ENCODE data around the gene DENND1C.
A peak's percentile ranks its signal among the peaks of the same experiment; 100 is the strongest.

DENND1C gene

GRCh38 chr19:6484831-6485230 is 3.2 kb upstream of the DENND1C start:
- no peaks in the 10 kb centered on the region for H3K9me3 ChIP-seq (replicated peaks in 1 of 11)
- H3K4me2 ChIP-seq, result no peak overlapping the region
- no peaks in the 10 kb centered on the region for H3K27me3 ChIP-seq
- H3K9ac ChIP-seq, result no peak overlapping the region
- H3K4me1 ChIP-seq, result peaks cover 27 to 46% (median 38%) of the 10 kb centered on the region in 10 experiments
- H3K4me3 ChIP-seq, result no peak overlapping the region
- TF ChIP-seq Cebpa-rat (IDR thresholded peaks at IDR 0.05), result no peak
- no peaks in the 10 kb centered on the region for H3K36me3 ChIP-seq
- no peaks in the 10 kb centered on the region for H4K20me1 ChIP-seq
- no peak overlapping the region for H3K27ac ChIP-seq

- Histone ChIP-seq H3K27me3 (no peaks in the 10 kb centered on the region), H4K20me1 (no peaks in the 10 kb centered on the region), H3K4me1 (peaks cover 21 to 46% (median 42%) of the 10 kb centered on the region in 10 experiments), H3K9ac (no peak overlapping the region), H3K36me3 (peaks cover 0 to 4% (median 0%) of the 10 kb centered on the region in 11 experiments; a peak in 3 of 22 replicates), H3K4me2 (no peak overlapping the region), H3K27ac (no peak overlapping the region), H3K9me3 (replicated peaks in 1 of 11) (peaks cover 0 to 1% (median 0%) of the 10 kb centered on the region in 11 experiments; a peak in 2 of 22 replicates), H3K4me3 (no peak overlapping the region)
- no peak for TF ChIP-seq Cebpa-rat (IDR thresholded peaks at IDR 0.05)
Measured at GRCh38 chr19:6484230-6484629, 2.6 kb upstream of the DENND1C start.

GRCh38 chr19:6483235-6483634 is 1.6 kb upstream of the DENND1C start:
- no peak for TF ChIP-seq Cebpa-rat (IDR thresholded peaks at IDR 0.05)
- Histone ChIP-seq H4K20me1 (no peaks in the 10 kb centered on the region), H3K9ac (0 out of 22 replicates have a peak overlapping the region, but pooled peaks of 1 of the 11 experiments have one; percentile 15), H3K4me1 (peaks cover 19 to 47% (median 41%) of the 10 kb centered on the region in 10 experiments), H3K4me3 (no peak overlapping the region), H3K27ac (peak overlapping the region in 1 of 11 experiments; percentile 87; a peak in 2 of 22 replicates), H3K4me2 (peak overlapping the region in 4 of 11 experiments; percentile 6 to 99 (median 17); a peak in 6 of 22 replicates), H3K9me3 (replicated peaks in 1 of 11) (peaks cover 0 to 6% (median 0%) of the 10 kb centered on the region in 11 experiments; a peak in 3 of 22 replicates), H3K36me3 (peaks cover 0 to 14% (median 0%) of the 10 kb centered on the region in 11 experiments; a peak in 10 of 22 replicates), H3K27me3 (no peaks in the 10 kb centered on the region)

- peak overlapping the region; percentile 83 to 94 (median 90) for H3K27ac ChIP-seq
- H3K4me2 ChIP-seq, result peak overlapping the region; percentile 86 to 99 (median 92)
- peaks cover 0 to 6% (median 0%) of the 10 kb centered on the region in 11 experiments; a peak in 3 of 22 replicates for H3K9me3 ChIP-seq (replicated peaks in 1 of 11)
- no peaks in the 10 kb centered on the region for H3K27me3 ChIP-seq
- peak overlapping the region; percentile 81 to 95 (median 84); a peak in 20 of 22 replicates for H3K9ac ChIP-seq
- TF ChIP-seq Cebpa-rat (IDR thresholded peaks at IDR 0.05), result no peak
- peaks cover 0 to 23% (median 0%) of the 10 kb centered on the region in 11 experiments; a peak in 10 of 22 replicates for H3K36me3 ChIP-seq
- H3K4me1 ChIP-seq, result peaks cover 19 to 47% (median 41%) of the 10 kb centered on the region in 10 experiments
- no peaks in the 10 kb centered on the region for H4K20me1 ChIP-seq
- H3K4me3 ChIP-seq, result peak overlapping the region in 8 of 10 experiments; percentile 60 to 89 (median 74); a peak in 9 of 20 replicates
Measured at GRCh38 chr19:6482343-6482686, 728 bp upstream of the DENND1C start.

- Histone ChIP-seq H3K36me3 (peaks cover 9 to 36% (median 13%) of the 10 kb centered on the region in 11 experiments; a peak in 19 of 22 replicates), H3K4me1 (peaks cover 19 to 47% (median 41%) of the 10 kb centered on the region in 10 experiments), H4K20me1 (peaks cover 0 to 2% (median 0%) of the 10 kb centered on the region in 11 experiments; a peak in 1 of 22 replicates), H3K9me3 (replicated peaks in 1 of 11) (peaks cover 0 to 18% (median 4%) of the 10 kb centered on the region in 11 experiments; a peak in 9 of 22 replicates), H3K4me3 (peak overlapping the region; percentile 60 to 89 (median 70)), H3K27me3 (no peaks in the 10 kb centered on the region), H3K27ac (peak overlapping the region; percentile 83 to 94 (median 90)), H3K9ac (peak overlapping the region; percentile 81 to 95 (median 84)), H3K4me2 (peak overlapping the region; percentile 86 to 99 (median 92))
- TF ChIP-seq Cebpa-rat (IDR thresholded peaks at IDR 0.05), result no peak
Measured at GRCh38 chr19:6480848-6481415, 655 bp downstream of the DENND1C start.

- Histone ChIP-seq H3K9ac (peak overlapping the region in 2 of 11 experiments; percentile 27 to 82; a peak in 2 of 22 replicates), H3K36me3 (peaks cover 17 to 47% (median 23%) of the 10 kb centered on the region in 11 experiments; a peak in 19 of 22 replicates), H3K27me3 (no peaks in the 10 kb centered on the region), H4K20me1 (peaks cover 0 to 11% (median 0%) of the 10 kb centered on the region in 11 experiments; a peak in 1 of 22 replicates), H3K9me3 (replicated peaks in 1 of 11) (peaks cover 0 to 18% (median 4%) of the 10 kb centered on the region in 11 experiments; a peak in 9 of 22 replicates), H3K4me3 (0 out of 20 replicates have a peak overlapping the region, but pooled peaks of 1 of the 10 experiments have one; percentile 11), H3K4me1 (peaks cover 19 to 47% (median 41%) of the 10 kb centered on the region in 10 experiments), H3K4me2 (peak overlapping the region in 10 of 11 experiments; percentile 53 to 95 (median 90); a peak in 19 of 22 replicates), H3K27ac (no peak overlapping the region)
- no peak for TF ChIP-seq Cebpa-rat (IDR thresholded peaks at IDR 0.05)
Measured at GRCh38 chr19:6479836-6480398, 1.7 kb downstream of the DENND1C start.

- peaks cover 0 to 18% (median 4%) of the 10 kb centered on the region in 11 experiments; a peak in 9 of 22 replicates for H3K9me3 ChIP-seq (replicated peaks in 1 of 11)
- no peak overlapping the region for H3K4me3 ChIP-seq
- H3K27me3 ChIP-seq, result no peaks in the 10 kb centered on the region
- H3K36me3 ChIP-seq, result peaks cover 17 to 58% (median 23%) of the 10 kb centered on the region in 11 experiments; a peak in 19 of 22 replicates
- H3K4me2 ChIP-seq, result no peak overlapping the region; a peak in 1 of 22 replicates
- H3K9ac ChIP-seq, result no peak overlapping the region; a peak in 1 of 22 replicates
- H4K20me1 ChIP-seq, result peaks cover 0 to 11% (median 0%) of the 10 kb centered on the region in 11 experiments; a peak in 1 of 22 replicates
- peaks cover 19 to 47% (median 38%) of the 10 kb centered on the region in 10 experiments for H3K4me1 ChIP-seq
- TF ChIP-seq Cebpa-rat (IDR thresholded peaks at IDR 0.05), result no peak
- 0 out of 22 replicates have a peak overlapping the region, but pooled peaks of 1 of the 11 experiments have one; percentile 18 for H3K27ac ChIP-seq
Measured at GRCh38 chr19:6478815-6479214, 2.8 kb downstream of the DENND1C start.

GRCh38 chr19:6476896-6477431 is 4.6 kb downstream of the DENND1C start:
- peaks cover 17 to 68% (median 23%) of the 10 kb centered on the region in 11 experiments; a peak in 19 of 22 replicates for H3K36me3 ChIP-seq
- H3K4me2 ChIP-seq, result no peak overlapping the region
- H3K4me1 ChIP-seq, result peaks cover 13 to 28% (median 21%) of the 10 kb centered on the region in 10 experiments
- H3K27me3 ChIP-seq, result no peaks in the 10 kb centered on the region
- no peak for TF ChIP-seq Cebpa-rat (IDR thresholded peaks at IDR 0.05)
- H3K9me3 ChIP-seq (replicated peaks in 1 of 11), result peaks cover 0 to 18% (median 4%) of the 10 kb centered on the region in 11 experiments; a peak in 9 of 22 replicates
- H4K20me1 ChIP-seq, result peaks cover 0 to 11% (median 0%) of the 10 kb centered on the region in 11 experiments; a peak in 1 of 22 replicates
- H3K4me3 ChIP-seq, result no peak overlapping the region
- H3K27ac ChIP-seq, result no peak overlapping the region
- no peak overlapping the region for H3K9ac ChIP-seq

Data from BLaER1 treated with 17β-estradiol and CSF1 and Interleukin-3, amounts not matched to agents 10 nM and 100 nM (cell line).